C1 segment of cervical spinal cord (tissue), 14 donors: ENCODE results near the gene BAG3.

Experiments
- DNase-seq, 14 donors: peaks; one replicate each; lab custom pipeline; 2025; lab: John Stamatoyannopoulos, UW

BAG3 gene

DNA sequence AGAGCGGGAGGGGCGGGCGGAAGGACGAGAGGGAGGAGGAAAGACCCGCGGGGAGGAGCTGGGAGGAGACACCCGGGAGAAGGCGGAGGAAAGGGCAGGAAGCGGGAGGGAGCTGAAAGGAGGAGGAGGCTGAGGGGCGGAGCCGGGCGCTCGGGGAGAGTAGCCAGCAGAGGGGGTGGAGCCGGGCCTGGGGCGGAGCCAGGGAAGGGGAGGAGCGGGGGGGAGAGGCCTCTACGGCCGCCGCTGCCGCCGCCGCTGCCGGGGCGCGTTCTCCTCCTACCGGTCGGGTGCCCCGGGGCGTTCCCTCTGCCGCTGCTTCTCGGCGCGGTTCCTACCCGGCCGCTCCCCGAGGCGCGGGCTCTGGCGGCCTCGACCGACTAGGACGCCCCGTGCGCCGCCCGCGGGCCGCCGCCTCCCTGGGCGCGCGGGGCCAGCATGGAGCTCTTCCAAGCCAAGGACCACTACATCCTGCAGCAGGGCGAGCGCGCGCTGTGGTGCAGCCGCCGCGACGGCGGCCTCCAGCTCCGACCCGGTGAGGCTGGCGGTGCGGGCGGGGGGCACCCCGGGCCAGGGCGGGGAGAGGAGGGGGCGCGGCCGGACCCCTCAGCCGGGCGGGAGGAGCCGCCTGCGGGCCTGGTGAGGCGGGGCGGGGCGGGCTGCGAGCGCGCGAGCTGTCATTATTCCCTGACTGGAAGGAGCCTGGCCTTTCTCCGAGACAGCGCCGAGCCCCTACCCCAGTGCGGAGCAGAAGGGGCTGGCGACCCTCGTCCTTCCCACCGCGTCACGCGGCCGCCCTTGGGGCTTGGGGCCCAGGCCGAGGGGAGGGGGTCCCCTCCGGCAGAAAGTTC is 74.9 kb downstream of the BAG3 start, which contains the start of gene INPP5F:
Gene INPP5F, plus strand, starts transcription at position 223 of the 848 bp plus-strand sequence. Its CDS starts 213 bp downstream, at position 436.
- peak; percentile 71 to 100 (median 98) for DNase-seq

DNA sequence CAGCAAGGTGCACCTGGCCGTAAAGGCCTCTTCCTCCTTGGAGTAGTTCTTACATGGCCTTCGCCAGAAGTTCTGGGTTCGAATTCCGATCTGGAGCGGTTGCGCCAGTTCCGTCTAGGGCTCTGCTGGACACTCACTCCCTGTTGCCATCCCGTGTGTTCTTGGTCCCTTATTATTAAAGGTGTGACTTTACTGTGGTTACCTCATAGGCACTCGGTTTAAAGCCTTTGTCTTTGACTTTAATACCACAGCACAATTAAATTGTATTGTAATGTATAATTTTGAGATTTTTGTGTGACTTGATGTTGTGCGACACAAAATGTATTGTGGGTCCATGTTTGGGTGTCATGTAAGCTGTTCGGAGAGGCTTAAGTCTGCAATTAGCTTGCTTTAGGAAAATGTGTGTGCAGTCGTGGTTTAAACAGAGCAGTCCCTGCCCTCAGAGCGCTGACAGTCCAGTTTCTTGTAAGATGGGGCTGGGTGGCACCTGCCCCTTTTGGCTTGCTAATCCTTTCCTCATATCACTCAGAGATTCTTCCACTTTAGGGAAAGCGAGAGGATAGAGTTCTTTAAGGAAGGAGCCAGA is 75.6 kb downstream of the BAG3 start:
- no peak for DNase-seq
